Measurements from ENCODE around the gene TENM3. TPM values are rescaled to one million over a fixed set of nuclear protein-coding genes. Genes with fewer than 3 reads are reported as not detected.

TENM3 gene
- total and polyA plus RNA-seq, 5 experiments from 2014 or later, result not detected

DNA sequence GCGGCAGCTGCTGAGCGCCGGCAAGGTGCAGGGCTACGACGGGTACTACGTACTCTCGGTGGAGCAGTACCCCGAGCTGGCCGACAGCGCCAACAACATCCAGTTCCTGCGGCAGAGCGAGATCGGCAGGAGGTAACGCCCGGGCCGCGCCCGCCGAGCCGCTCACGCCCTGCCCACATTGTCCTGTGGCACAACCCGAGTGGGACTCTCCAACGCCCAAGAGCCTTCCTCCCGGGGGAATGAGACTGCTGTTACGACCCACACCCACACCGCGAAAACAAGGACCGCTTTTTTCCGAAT is 557.0 kb downstream of the TENM3 start:
- POLR2A ChIA-PET, result no interaction called here
- H3K27me3 Mint-ChIP-seq, result peaks cover 0 to 6% (median 1%) of the 10 kb centered on the region in 5 donors
- no peak for DNase-seq
- no peak for ATAC-seq
- no peaks in the 10 kb centered on the region for H3K36me3 Mint-ChIP-seq
- no peak overlapping the region for H3K4me3 Mint-ChIP-seq
- no peaks in the 10 kb centered on the region for H3K4me1 Mint-ChIP-seq
- H3K9me3 Mint-ChIP-seq, result no peaks in the 10 kb centered on the region
- no peak overlapping the region for H3K27ac Mint-ChIP-seq

DNA sequence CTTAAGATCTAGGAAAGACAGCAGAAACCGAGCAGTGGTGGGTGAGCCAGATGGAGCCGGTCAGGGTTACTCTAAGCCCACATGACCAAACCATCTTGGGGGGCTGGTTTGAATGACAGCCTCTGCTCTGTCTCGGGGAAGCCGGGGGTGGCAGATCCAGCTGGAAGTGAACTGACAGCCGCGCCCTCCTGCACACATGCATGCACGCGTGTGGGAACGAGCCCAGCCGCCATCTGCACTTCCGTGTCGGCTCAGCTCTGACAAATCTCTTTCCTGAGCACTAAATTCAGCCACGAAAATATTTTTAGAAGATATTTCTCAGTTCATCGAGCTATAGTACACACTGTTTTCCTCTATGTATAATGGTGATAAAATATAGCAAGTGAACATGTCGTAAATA is 558.4 kb downstream of the TENM3 start:
- H3K9me3 Mint-ChIP-seq, result no peaks in the 10 kb centered on the region
- DNase-seq, result no peak
- H3K27ac Mint-ChIP-seq, result no peak overlapping the region
- peaks cover 2 to 6% (median 3%) of the 10 kb centered on the region in 4 donors for H3K4me1 Mint-ChIP-seq
- H3K4me3 Mint-ChIP-seq, result no peak overlapping the region
- POLR2A ChIA-PET, result no interaction called here
- H3K36me3 Mint-ChIP-seq, result no peaks in the 10 kb centered on the region
- H3K27me3 Mint-ChIP-seq, result peaks cover 0 to 5% (median 2%) of the 10 kb centered on the region in 5 donors
- ATAC-seq, result no peak

DNA sequence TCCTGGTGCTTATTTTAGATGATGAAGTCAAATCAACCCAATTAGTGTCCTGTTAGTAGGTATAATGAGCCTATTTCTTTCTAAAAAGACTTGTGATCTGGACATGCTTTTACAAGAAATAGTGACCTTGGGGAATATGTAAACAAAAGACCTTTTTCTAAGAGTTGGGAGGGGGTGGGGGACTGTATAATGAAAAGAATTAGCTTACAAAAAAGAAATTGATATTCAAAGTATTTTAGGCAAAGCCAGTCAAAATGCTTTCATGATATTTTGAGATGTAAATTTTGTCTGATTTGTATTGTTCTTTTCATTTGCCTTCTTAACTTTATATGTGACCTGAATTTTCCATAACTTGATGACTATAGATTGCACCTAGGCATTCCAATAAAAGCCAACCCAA is 559.4 kb downstream of the TENM3 start:
- H3K27ac Mint-ChIP-seq, result no peak overlapping the region
- POLR2A ChIA-PET, result no interaction called here
- no peak for ATAC-seq
- peaks cover 4 to 9% (median 5%) of the 10 kb centered on the region in 4 donors for H3K4me1 Mint-ChIP-seq
- peaks cover 0 to 7% (median 2%) of the 10 kb centered on the region in 5 donors for H3K27me3 Mint-ChIP-seq
- H3K4me3 Mint-ChIP-seq, result no peak overlapping the region
- no peak for DNase-seq
- H3K36me3 Mint-ChIP-seq, result no peaks in the 10 kb centered on the region
- H3K9me3 Mint-ChIP-seq, result no peaks in the 10 kb centered on the region

DNA sequence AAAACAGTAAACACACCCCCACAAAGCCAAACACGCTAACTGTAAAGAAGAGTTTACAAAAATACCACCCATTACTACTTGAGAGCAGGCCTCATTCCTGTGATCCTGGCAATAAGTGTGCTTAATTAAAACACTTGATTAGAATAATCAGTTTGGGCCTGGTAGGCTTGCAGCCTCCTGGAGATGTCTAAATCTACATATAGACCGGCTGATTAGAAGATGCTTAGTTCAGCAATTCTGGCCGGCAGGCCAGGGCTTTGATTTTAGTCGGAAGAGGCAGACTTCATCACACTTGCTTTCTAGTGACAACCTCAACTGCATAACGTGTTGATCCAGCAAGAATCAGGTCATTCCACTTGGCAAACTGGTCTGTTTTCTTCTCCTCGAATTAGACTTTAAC is 560.0 kb downstream of the TENM3 start:
- H3K27me3 Mint-ChIP-seq, result peaks cover 0 to 7% (median 2%) of the 10 kb centered on the region in 5 donors

DNA sequence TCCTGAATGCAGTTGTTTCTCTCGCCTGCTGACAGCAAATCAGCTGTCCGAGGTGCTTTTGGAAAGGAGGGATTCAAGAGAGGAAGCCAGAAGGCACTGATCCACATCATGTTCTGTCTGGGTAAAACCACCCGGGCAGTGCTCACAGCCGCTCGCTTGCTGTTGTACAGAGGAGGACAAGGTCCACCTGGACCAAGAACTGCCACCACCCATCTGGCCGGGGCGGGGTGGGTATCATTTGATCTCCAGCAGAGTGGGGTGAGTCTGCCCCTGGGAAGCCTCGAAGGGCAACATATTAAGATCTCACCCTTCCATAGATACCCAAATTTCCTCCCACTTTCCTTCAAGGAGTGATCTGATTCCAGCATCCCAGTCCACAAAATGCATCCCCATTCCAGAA is 560.9 kb downstream of the TENM3 start:
- peaks cover 0 to 7% (median 2%) of the 10 kb centered on the region in 5 donors for H3K27me3 Mint-ChIP-seq
- POLR2A ChIA-PET, result no interaction called here
- peaks cover 0 to under 1% (median 0%) of the 10 kb centered on the region in 9 donors for H3K9me3 Mint-ChIP-seq
- ATAC-seq, result no peak
- peaks cover 5 to 14% (median 10%) of the 10 kb centered on the region in 4 donors for H3K4me1 Mint-ChIP-seq
- no peak overlapping the region for H3K4me3 Mint-ChIP-seq
- H3K36me3 Mint-ChIP-seq, result no peaks in the 10 kb centered on the region
- no peak overlapping the region for H3K27ac Mint-ChIP-seq
- DNase-seq, result no peak

More for the DNA sequence above, 560.0 kb downstream of the TENM3 start:
- POLR2A ChIA-PET, result no interaction called here
- peaks cover 4 to 9% (median 5%) of the 10 kb centered on the region in 4 donors for H3K4me1 Mint-ChIP-seq
- DNase-seq (no peak), ATAC-seq (no peak)
- no peaks in the 10 kb centered on the region for H3K9me3 Mint-ChIP-seq
- no peak overlapping the region for H3K4me3 Mint-ChIP-seq
- H3K27ac Mint-ChIP-seq, result no peak overlapping the region
- H3K36me3 Mint-ChIP-seq, result no peaks in the 10 kb centered on the region

DNA sequence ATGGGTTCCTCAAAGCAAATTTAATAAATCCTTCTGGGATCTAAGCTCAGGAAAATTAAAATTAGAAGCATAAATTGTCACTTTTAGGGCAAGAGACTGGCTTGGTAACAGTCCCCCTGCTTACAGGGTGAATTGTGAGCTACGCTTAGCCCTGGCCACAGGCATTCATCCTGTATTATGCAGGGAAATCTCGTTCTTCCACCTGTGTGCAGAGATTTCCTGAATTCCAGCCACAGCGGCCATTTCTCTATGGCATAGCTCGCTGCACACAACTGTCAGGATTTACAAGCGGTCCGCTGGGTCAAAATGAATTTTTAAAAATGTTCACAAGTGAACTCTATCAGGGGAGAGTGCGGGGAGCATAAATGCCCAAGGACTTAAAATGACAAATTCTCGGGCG is 562.1 kb downstream of the TENM3 start:
- DNase-seq, result no peak
- Mint-ChIP-seq H3K4me1 (peaks cover 5 to 15% (median 11%) of the 10 kb centered on the region in 4 donors), H3K4me3 (peak overlapping the region in 1 of 10 donors; percentile 14), H3K27me3 (peaks cover 0 to 7% (median 2%) of the 10 kb centered on the region in 5 donors), H3K36me3 (no peaks in the 10 kb centered on the region), H3K9me3 (peaks cover 0 to 2% (median 0%) of the 10 kb centered on the region in 9 donors), H3K27ac (no peak overlapping the region)
- POLR2A ChIA-PET, result no interaction called here
- ATAC-seq, result no peak

DNA sequence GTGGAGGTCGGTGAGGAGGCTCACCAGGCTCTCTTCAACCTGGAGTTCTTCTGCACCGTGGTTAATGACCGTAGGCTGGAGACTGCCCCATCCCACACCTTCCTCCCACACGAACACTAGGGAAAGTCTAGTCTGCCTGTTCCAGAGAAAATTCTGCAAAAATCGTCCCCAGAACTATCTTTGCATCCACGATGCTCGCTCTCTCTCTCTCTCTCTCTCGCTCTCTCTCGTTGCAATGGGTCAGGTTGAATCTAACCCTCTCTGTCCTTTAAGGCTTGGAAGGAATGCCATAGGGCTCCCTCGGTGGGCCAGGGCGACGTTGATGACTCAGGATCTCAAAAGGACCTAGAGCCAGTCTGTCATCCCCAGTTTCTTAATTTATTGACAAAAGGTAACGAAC is 562.5 kb downstream of the TENM3 start:
- POLR2A ChIA-PET, result no interaction called here
- H3K36me3 Mint-ChIP-seq, result no peaks in the 10 kb centered on the region
- peaks cover 0 to 7% (median 2%) of the 10 kb centered on the region in 5 donors for H3K27me3 Mint-ChIP-seq
- DNase-seq, result no peak
- peaks cover 0 to 3% (median 0%) of the 10 kb centered on the region in 9 donors for H3K9me3 Mint-ChIP-seq
- H3K27ac Mint-ChIP-seq, result no peak overlapping the region
- peaks cover 5 to 15% (median 11%) of the 10 kb centered on the region in 4 donors for H3K4me1 Mint-ChIP-seq
- no peak for ATAC-seq
- H3K4me3 Mint-ChIP-seq, result peak overlapping the region in 6 of 10 donors; percentile 14 to 89 (median 48)

DNA sequence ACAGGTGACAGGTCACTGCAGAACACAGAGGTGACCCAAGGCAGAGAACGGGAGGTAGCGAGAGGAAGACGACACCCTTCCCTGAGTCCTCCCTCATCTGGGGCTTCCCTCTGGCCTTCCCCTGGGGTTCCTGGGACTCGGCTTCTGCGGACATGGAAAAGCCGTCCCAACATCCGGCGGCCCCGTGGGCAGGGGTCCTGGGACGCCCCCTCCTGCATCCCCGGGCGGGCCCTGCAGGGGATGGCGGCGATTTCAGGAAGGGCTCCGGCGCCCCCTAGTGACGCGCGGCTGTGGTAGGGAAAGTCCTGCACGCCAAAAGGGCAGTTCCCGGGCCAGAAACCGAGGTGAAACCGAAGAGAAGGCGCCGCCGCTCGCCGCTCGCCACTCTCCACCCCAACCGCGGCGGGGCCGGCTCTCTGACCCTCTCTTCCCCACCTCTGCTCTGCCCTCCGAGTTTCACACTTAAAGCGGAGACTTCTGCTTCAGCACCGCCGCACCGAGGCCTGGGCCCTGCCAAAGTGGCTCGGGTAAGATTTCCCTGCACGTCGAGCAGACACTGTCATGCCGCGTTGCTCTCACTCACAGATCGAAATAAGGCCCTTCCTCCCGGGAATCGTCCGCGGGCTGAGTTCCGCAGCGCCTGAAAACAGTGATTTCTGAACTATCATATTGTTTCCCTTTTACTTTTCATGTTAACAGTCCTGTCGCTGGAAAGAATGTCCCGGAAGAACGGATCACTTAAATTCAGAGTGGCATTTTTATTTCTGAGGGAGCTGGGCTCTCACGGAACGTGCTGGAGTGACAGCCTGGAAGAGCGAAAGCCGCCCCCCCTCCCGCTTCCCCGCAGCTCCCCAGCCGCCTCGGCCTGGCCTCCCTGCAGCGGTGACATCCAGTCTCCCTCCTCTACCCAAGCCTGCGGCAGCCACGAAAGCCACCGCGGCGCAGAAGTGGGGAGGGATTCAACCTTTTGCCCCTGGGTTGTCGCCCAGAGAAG is 563.4 kb downstream of the TENM3 start:
- H3K4me3 Mint-ChIP-seq, result peak overlapping the region; percentile 70 to 89 (median 84)
- ATAC-seq (peak in 1 of 2 donors; percentile 76), DNase-seq (peak in 9 of 10 donors; percentile 27 to 61 (median 44))
- POLR2A ChIA-PET, result no interaction called here
- peak overlapping the region in 7 of 10 donors; percentile 15 to 87 (median 68) for H3K27ac Mint-ChIP-seq
- H3K9me3 Mint-ChIP-seq, result peaks cover 0 to 10% (median 1%) of the 10 kb centered on the region in 9 donors
- no peaks in the 10 kb centered on the region for H3K36me3 Mint-ChIP-seq
- peaks cover 5 to 15% (median 11%) of the 10 kb centered on the region in 4 donors for H3K4me1 Mint-ChIP-seq
- H3K27me3 Mint-ChIP-seq, result peaks cover 0 to 7% (median 2%) of the 10 kb centered on the region in 5 donors

DNA sequence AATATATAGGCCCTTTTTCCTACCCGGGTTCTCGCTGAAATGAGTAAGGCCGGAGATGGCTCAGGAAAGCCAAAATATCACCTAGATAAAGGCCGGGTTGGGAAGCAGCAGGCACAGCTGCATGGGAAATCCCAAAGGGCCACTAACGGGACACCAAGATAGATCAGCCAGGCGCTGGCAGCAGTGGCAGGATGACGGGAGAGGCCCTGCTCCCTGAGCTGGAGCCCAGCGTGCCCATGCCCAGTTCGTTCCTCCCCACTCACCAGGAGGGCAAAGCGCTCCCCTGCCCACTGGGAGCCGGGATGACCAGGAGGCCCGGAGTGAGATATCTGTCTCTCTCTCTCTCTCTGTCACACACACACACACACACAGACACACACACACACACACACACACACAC is 564.1 kb downstream of the TENM3 start:
- ATAC-seq (no peak), DNase-seq (no peak)
- Mint-ChIP-seq H3K9me3 (peaks cover 0 to 17% (median 8%) of the 10 kb centered on the region in 9 donors), H3K4me1 (peaks cover 5 to 15% (median 11%) of the 10 kb centered on the region in 4 donors), H3K36me3 (peaks cover 0 to 7% (median 3%) of the 10 kb centered on the region in 3 donors), H3K4me3 (peak overlapping the region in 1 of 10 donors; percentile 89), H3K27ac (no peak overlapping the region), H3K27me3 (peaks cover 0 to 7% (median 2%) of the 10 kb centered on the region in 5 donors)
- POLR2A ChIA-PET, result no interaction called here

DNA sequence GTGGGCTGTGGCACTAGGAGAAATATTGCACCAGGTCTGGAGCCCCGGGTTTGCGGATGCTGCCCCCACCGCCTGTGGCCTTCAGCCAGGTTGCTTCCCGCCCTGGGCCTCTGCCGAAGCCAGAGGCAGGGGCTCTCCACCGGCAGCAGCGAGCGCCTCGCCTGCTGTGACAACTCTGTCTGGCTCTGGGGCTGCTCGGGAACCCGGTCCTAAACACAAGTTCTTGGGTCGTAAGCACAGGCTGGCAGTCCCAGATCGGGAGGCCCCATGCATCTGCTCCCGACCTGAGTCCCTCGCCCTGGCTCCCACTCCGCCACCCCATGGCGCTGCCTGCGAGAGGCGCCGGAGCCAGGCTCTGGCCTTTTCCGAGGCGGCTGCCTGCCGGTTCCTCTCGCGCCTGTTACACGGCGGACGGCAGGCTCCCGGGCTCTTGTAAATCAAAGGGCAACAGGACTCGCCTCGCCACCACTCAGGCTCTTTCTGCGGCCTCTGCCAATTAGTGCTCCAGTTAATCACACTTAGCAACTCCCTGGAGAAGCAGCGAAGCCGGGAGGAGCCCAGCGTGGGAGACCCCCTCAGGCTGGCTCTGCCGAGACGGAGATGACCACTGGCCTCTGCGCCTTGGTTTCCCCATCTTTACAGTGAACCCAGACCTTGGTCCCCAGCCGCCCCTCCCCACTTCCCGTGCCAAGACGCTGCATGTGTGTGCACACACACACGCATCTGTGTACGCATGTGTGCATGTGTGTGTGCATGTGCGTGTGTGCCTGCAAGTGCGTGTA is 564.8 kb downstream of the TENM3 start:
- peaks cover 0 to 7% (median 2%) of the 10 kb centered on the region in 5 donors for H3K27me3 Mint-ChIP-seq
- peaks cover 0 to 20% (median 9%) of the 10 kb centered on the region in 9 donors for H3K9me3 Mint-ChIP-seq
- H3K4me1 Mint-ChIP-seq, result peaks cover 5 to 15% (median 12%) of the 10 kb centered on the region in 4 donors
- H3K36me3 Mint-ChIP-seq, result peaks cover 0 to 8% (median 3%) of the 10 kb centered on the region in 3 donors
- H3K27ac Mint-ChIP-seq, result peak overlapping the region in 1 of 10 donors; percentile 55
- ATAC-seq (no peak), DNase-seq (no peak)
- POLR2A ChIA-PET, result no interaction called here
- H3K4me3 Mint-ChIP-seq, result peak overlapping the region in 3 of 10 donors; percentile 54 to 73 (median 63)

DNA sequence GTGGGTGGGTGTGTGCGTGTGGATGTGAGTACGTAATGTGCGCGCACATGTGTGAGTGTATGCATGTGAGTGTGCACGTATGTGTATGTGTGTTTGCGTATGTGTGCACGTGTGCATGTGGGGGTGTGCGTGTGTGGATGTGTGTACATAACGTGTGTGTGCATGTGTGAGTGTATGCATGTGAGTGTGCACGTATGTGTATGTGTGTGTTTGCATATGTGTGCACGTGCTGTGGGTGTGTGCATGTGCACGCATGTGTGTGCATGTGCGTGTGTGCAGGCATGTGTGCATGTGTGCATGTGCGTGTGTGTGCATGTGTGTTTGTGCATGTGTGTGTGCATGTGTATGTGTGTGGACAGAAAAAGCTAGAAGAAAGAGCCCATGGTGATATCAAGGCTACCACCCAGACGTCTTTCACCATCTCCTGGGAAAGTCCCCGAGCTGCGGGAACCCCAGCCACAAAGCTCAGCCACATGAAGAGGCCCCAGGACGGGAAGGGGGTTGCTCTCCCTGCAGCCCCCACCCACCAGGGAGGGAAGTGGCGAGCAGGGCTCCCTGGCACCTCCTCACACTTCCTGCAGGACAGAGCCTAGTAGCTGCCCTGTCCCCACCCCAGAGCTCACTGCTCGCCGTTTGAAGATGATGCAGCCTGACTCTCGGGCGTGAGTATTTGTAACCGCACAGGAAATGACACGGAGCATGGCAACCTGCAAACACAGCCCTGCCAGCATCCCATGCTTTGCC is 565.6 kb downstream of the TENM3 start:
- POLR2A ChIA-PET, result no interaction called here
- peaks cover 5 to 18% (median 16%) of the 10 kb centered on the region in 4 donors for H3K4me1 Mint-ChIP-seq
- peaks cover 0 to 24% (median 12%) of the 10 kb centered on the region in 9 donors for H3K9me3 Mint-ChIP-seq

More for the DNA sequence above, 565.6 kb downstream of the TENM3 start:
- peak overlapping the region in 8 of 10 donors; percentile 21 to 73 (median 53) for H3K4me3 Mint-ChIP-seq
- H3K27me3 Mint-ChIP-seq, result peaks cover 0 to 7% (median 2%) of the 10 kb centered on the region in 5 donors
- ATAC-seq (peak; percentile 64 to 86), DNase-seq (peak in 8 of 10 donors; percentile 18 to 73 (median 56))
- H3K27ac Mint-ChIP-seq, result peak overlapping the region in 6 of 10 donors; percentile 41 to 90 (median 56)
- peaks cover 0 to 8% (median 3%) of the 10 kb centered on the region in 3 donors for H3K36me3 Mint-ChIP-seq

Data from naive thymus-derived CD8-positive, alpha-beta T cell (primary cell).